Endothelial cell of umbilical vein (primary cell): ENCODE measurements around the gene MORC1. TPM values are rescaled to one million over a fixed set of nuclear protein-coding genes. Genes with fewer than 3 reads are reported as not detected.

ENCODE experiments used
- BruUV-seq: library from RNA; stranded (reverse); fragments of 400-500 nt; replicated peaks from 2 replicates; lab custom pipeline; 2021; lab: Mats Ljungman, UMichigan
- CTCF ChIA-PET: fragments of 300-600, 350-600 bp; sonication (Branson Sonifier 250); formaldehyde crosslinking; loops from one replicate; lab custom pipeline; 2021; ENCODE audit warnings: antibody characterized with exemption, inconsistent platforms; lab: Charles Lee
- POLR2A ChIA-PET: fragments of 300-600, 350-600 bp; sonication (Branson Sonifier 250); formaldehyde crosslinking; loops from one replicate; lab custom pipeline; 2021; ENCODE audit warnings: antibody characterized with exemption, inconsistent platforms; lab: Charles Lee
- DNase-seq: peaks from one replicate; pipeline ENCODE4 v3.0.0-alpha.2; 2011; ENCODE audit warnings: low read depth, low spot score
- FAIRE-seq: peaks from 2 replicates; lab custom pipeline; 2011; peaks lifted over from hg19 to GRCh38; lab: Jason Lieb, UNC
- H2AFZ ChIP-seq: 2 replicates; pipeline ENCODE4 v1.6.0; 2012; ENCODE audit warnings: low read depth, low read length, control low read depth, inconsistent platforms
- H3K27ac ChIP-seq: 2 replicates; pipeline ENCODE4 v1.5.1; 2011; ENCODE audit warnings: low read depth, mild to moderate bottlenecking, control low read depth, low read length, moderate library complexity; ENCODE audit not compliant: insufficient read depth
- H3K27me3 ChIP-seq, 2 experiments: 2 replicates each; pipeline versions ENCODE4 v1.6.0 to v1.6.1; 2011; ENCODE audit warnings: low read length in 2 of 2, mixed read lengths in 1 of 2; ENCODE audit not compliant: control insufficient read depth in 2 of 2, insufficient read depth in 2 of 2
- H3K36me3 ChIP-seq, 2 experiments: 2 replicates in 1 of 2; 3 replicates in 1 of 2; pipeline ENCODE4 v1.5.1; 2011; ENCODE audit warnings: low read length in 2 of 2, mild to moderate bottlenecking in 1 of 2, moderate library complexity in 1 of 2; ENCODE audit not compliant: control insufficient read depth in 2 of 2, insufficient read depth in 2 of 2; ENCODE audit errors: extremely low read depth in 1 of 2
- H3K4me1 ChIP-seq: 3 replicates; pipeline ENCODE4 v1.5.1; 2011; ENCODE audit warnings: mild to moderate bottlenecking, low read length; ENCODE audit not compliant: control insufficient read depth, insufficient read depth; ENCODE audit errors: extremely low read depth
- H3K4me2 ChIP-seq: 2 replicates; pipeline ENCODE4 v1.6.1; 2011; ENCODE audit warnings: low read length, control low read depth, mixed read lengths; ENCODE audit not compliant: insufficient read depth
- H3K4me3 ChIP-seq, 3 experiments: fragments of 200-600 bp in 1 of 3; sonication (generic), shearing (Covaris generic) in 1 of 3; replicated peaks in 1 of 3; 2 replicates each; pipeline ENCODE4 v1.5.1; 2011 to 2016; ENCODE audit warnings: control low read depth in 3 of 3, low read length in 3 of 3, mild to moderate bottlenecking in 2 of 3, inconsistent platforms in 1 of 3, low read depth in 1 of 3, moderate library complexity in 1 of 3; ENCODE audit not compliant: insufficient read depth in 1 of 3
- H3K79me2 ChIP-seq: 2 replicates; pipeline ENCODE4 v1.6.0; 2012; ENCODE audit warnings: low read length, inconsistent platforms; ENCODE audit not compliant: control insufficient read depth, insufficient read depth
- H3K9ac ChIP-seq: replicated peaks from 2 replicates; pipeline ENCODE3; 2011; ENCODE audit warnings: low read length, control low read depth; ENCODE audit not compliant: insufficient read depth; ENCODE audit errors: extremely low read depth
- H3K9me1 ChIP-seq: replicated peaks from 3 replicates; pipeline ENCODE4 v1.6.0; 2011; ENCODE audit warnings: mild to moderate bottlenecking, low read length; ENCODE audit not compliant: control insufficient read depth, insufficient read depth; ENCODE audit errors: extremely low read depth
- H3K9me3 ChIP-seq: replicated peaks from 2 replicates; pipeline ENCODE4 v1.5.1; 2012; ENCODE audit warnings: low read length, inconsistent platforms; ENCODE audit not compliant: control insufficient read depth, insufficient read depth
- H4K20me1 ChIP-seq: replicated peaks from 2 replicates; pipeline ENCODE3; 2011; ENCODE audit warnings: mild to moderate bottlenecking, low read length; ENCODE audit not compliant: control insufficient read depth, insufficient read depth; ENCODE audit errors: extremely low read depth
- EZH2 ChIP-seq: IDR thresholded peaks from 2 replicates; pipeline ENCODE4 v1.6.1; 2012; ENCODE audit warnings: borderline replicate concordance, low read depth, mild to moderate bottlenecking, moderate library complexity, low read length, inconsistent platforms; ENCODE audit not compliant: severe bottlenecking
- FOS ChIP-seq: IDR thresholded peaks from 2 replicates; pipeline ENCODE4 v1.6.1; 2011; ENCODE audit warnings: mild to moderate bottlenecking, low read length, moderate library complexity, borderline replicate concordance; ENCODE audit not compliant: insufficient read depth
- GATA2 ChIP-seq: IDR thresholded peaks from 2 replicates; pipeline ENCODE4 v1.7.0; 2011; ENCODE audit warnings: low read depth, mild to moderate bottlenecking, moderate library complexity, mixed read lengths, low read length; ENCODE audit not compliant: insufficient read length, insufficient read depth
- JUN ChIP-seq: IDR thresholded peaks from 2 replicates; pipeline ENCODE4 v1.6.1; 2011; ENCODE audit warnings: borderline replicate concordance, low read depth; ENCODE audit not compliant: insufficient read length, insufficient read depth
- MYC ChIP-seq: IDR thresholded peaks from one replicate; pipeline ENCODE4 v1.6.1; 2011; ENCODE audit warnings: mild to moderate bottlenecking, low read depth, low read length
- POLR2A ChIP-seq: IDR thresholded peaks from 2 replicates; pipeline ENCODE4 v1.6.1; 2012; ENCODE audit warnings: low read depth, mild to moderate bottlenecking, control low read depth, low read length
- POLR2AphosphoS5 ChIP-seq: IDR thresholded peaks from 2 replicates; pipeline ENCODE4 v1.6.1; 2012; ENCODE audit warnings: low read depth, mild to moderate bottlenecking, control low read depth, low read length, moderate library complexity; ENCODE audit not compliant: insufficient read depth
- dilution Hi-C: fragments of 300-500 bp; cut with MboI; formaldehyde crosslinking; loops from one replicate; pipeline ENCODE4 v1.15.0; 2019; ENCODE audit warnings: low sequenced_read_pairs; ENCODE audit not compliant: extremely low pct_ligation_motif_present
- intact Hi-C: fragments of 100-400 bp; cut with micrococcal nuclease; formaldehyde crosslinking; loops from one replicate; pipeline ENCODE4 v1.10.0; 2022
- polyA plus RNA-seq, 4 experiments: library from polyadenylated mRNA; depleted of rRNA in 3 of 4; stranded (reverse) in 3 of 4; unstranded in 1 of 4; fragments of >200 nt; gene quantifications; 2 replicates each; pipeline versions ENCODE4 v1.2.1 to v1.2.3, GENCODE V29; 2011 to 2012; ENCODE audit warnings: missing spikeins in 1 of 4
- total RNA-seq: library from RNA; stranded (reverse); gene quantifications from 2 replicates; pipeline ENCODE4 v1.2.3, GENCODE V29; 2021
- TF ChIP-seq, protein P1 (sequence below): IDR thresholded peaks from 2 replicates; pipeline ENCODE4 v1.6.1; 2011; ENCODE audit not compliant: insufficient read depth, insufficient read length
- TF ChIP-seq, protein P2 (sequence below), 2 donors: IDR thresholded peaks; 1 replicate in 1 of 2; 2 replicates in 1 of 2; pipeline ENCODE4 v1.5.1; 2011; ENCODE audit warnings: low read length in 2 of 2, mild to moderate bottlenecking in 2 of 2, moderate library complexity in 2 of 2, control low read depth in 1 of 2, inconsistent platforms in 1 of 2, low read depth in 1 of 2; ENCODE audit not compliant: insufficient read depth in 1 of 2; ENCODE audit errors: extremely low read depth in 1 of 2

Gene MORC1
- total and polyA plus RNA-seq, 2 donors (not counting 3 experiments of a cell fraction or from before 2014, with no cell fraction given) = not detected

DNA sequence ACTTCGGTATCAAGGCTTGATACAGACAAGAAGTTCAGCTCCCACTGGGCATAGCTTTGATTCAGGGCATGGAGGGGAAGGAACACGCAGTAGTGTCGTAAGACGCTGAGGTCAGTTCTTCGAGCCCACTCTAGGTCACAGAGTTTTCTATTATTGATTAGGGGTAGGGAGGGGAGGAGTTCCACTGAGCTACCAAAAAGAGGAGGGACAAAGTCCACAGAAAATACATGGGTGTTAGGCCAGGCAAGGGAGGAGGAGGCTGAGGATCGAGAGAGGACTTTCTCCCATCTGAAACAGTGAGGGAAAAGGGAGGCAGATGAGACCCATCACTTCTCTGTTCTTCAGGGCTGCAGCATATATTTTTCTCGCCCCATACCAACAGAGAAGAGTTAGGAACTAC lies 89.2 kb downstream of the MORC1 start:
- no peaks in the 10 kb centered on the region for H3K27me3 ChIP-seq
- no peaks in the 10 kb centered on the region for H3K9me3 ChIP-seq
- no peaks in the 10 kb centered on the region for H3K4me1 ChIP-seq
- ChIA-PET CTCF (no interaction called here), POLR2A (no interaction called here)
- no peak for FAIRE-seq
- H3K9me1 ChIP-seq = no peaks in the 10 kb centered on the region
- dilution Hi-C loops (no loop called here), intact Hi-C loops (no loop called here)
- no peaks in the 10 kb centered on the region for H4K20me1 ChIP-seq
- H2AFZ ChIP-seq = no peak overlapping the region
- no peaks in the 10 kb centered on the region for H3K79me2 ChIP-seq
- H3K27ac ChIP-seq = no peak overlapping the region
- H3K4me3 ChIP-seq = no peak overlapping the region
- TF ChIP-seq, protein P1, sequence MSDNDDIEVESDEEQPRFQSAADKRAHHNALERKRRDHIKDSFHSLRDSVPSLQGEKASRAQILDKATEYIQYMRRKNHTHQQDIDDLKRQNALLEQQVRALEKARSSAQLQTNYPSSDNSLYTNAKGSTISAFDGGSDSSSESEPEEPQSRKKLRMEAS = no peak
- TF ChIP-seq GATA2 (no peak), JUN (no peak), MYC (no peak), POLR2AphosphoS5 (no peak), FOS (no peak), POLR2A (no peak), EZH2 (no peak)
- TF ChIP-seq, protein P2, sequence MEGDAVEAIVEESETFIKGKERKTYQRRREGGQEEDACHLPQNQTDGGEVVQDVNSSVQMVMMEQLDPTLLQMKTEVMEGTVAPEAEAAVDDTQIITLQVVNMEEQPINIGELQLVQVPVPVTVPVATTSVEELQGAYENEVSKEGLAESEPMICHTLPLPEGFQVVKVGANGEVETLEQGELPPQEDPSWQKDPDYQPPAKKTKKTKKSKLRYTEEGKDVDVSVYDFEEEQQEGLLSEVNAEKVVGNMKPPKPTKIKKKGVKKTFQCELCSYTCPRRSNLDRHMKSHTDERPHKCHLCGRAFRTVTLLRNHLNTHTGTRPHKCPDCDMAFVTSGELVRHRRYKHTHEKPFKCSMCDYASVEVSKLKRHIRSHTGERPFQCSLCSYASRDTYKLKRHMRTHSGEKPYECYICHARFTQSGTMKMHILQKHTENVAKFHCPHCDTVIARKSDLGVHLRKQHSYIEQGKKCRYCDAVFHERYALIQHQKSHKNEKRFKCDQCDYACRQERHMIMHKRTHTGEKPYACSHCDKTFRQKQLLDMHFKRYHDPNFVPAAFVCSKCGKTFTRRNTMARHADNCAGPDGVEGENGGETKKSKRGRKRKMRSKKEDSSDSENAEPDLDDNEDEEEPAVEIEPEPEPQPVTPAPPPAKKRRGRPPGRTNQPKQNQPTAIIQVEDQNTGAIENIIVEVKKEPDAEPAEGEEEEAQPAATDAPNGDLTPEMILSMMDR (IDR thresholded peaks at IDR 0.05; ENCODE audit: extremely low read depth in 1 of 2, insufficient read depth in 1 of 2, low read depth in 1 of 2, low read length in 2 of 2) = no peak
- no peaks in the 10 kb centered on the region for H3K36me3 ChIP-seq
- DNase-seq = no peak
- H3K4me2 ChIP-seq = no peak overlapping the region
- BruUV-seq = no TSS peak
- H3K9ac ChIP-seq = no peak overlapping the region
